ENCODE measurements around the gene SMYD3. TPM values are rescaled to one million over a fixed set of nuclear protein-coding genes. Genes with fewer than 3 reads are reported as not detected.

The SMYD3 gene
- total and polyA plus RNA-seq, 9 donors: 10.8 to 24.0 (median 13.7) TPM

DNA sequence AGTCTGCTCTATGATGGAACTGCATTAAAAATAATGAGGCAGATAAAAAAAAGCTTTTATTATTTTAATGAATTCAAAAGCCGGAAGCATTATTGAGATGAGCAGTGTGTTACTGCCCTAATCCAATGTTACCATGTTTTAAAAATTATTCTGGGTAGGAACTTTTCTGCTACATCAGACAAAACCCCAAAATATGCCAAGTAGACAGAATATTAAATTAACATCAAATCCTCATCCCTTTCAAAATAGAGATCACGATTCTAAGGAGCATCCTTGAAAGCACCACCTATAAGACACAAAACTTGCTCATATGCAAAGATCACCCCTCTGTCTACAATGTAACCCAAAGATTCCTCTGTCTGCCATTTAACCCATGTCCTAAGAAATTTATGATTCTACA lies 357.5 kb downstream of the SMYD3 start:
- no peak for DNase-seq
- Histone ChIP-seq H3K27ac (no peak overlapping the region), H3K36me3 (no peaks in the 10 kb centered on the region), H3K4me3 (no peak overlapping the region), H3K4me1 (ENCODE audit: insufficient read depth) (no peaks in the 10 kb centered on the region), H3K27me3 (no peaks in the 10 kb centered on the region), H3K9me3 (no peaks in the 10 kb centered on the region)
- intact Hi-C loops (cut with DNase I): no loop called here
- no peak for TF ChIP-seq POLR2A (IDR thresholded peaks at IDR 0.05)
- TF ChIP-seq EP300 (IDR thresholded peaks at IDR 0.05): no peak
- TF ChIP-seq, protein P1, sequence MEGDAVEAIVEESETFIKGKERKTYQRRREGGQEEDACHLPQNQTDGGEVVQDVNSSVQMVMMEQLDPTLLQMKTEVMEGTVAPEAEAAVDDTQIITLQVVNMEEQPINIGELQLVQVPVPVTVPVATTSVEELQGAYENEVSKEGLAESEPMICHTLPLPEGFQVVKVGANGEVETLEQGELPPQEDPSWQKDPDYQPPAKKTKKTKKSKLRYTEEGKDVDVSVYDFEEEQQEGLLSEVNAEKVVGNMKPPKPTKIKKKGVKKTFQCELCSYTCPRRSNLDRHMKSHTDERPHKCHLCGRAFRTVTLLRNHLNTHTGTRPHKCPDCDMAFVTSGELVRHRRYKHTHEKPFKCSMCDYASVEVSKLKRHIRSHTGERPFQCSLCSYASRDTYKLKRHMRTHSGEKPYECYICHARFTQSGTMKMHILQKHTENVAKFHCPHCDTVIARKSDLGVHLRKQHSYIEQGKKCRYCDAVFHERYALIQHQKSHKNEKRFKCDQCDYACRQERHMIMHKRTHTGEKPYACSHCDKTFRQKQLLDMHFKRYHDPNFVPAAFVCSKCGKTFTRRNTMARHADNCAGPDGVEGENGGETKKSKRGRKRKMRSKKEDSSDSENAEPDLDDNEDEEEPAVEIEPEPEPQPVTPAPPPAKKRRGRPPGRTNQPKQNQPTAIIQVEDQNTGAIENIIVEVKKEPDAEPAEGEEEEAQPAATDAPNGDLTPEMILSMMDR (IDR thresholded peaks at IDR 0.05): no peak
- WGBS, 3 donors: 92 to 97% (median 92%) methylated on average over 2 of the region's 2 CpGs

DNA sequence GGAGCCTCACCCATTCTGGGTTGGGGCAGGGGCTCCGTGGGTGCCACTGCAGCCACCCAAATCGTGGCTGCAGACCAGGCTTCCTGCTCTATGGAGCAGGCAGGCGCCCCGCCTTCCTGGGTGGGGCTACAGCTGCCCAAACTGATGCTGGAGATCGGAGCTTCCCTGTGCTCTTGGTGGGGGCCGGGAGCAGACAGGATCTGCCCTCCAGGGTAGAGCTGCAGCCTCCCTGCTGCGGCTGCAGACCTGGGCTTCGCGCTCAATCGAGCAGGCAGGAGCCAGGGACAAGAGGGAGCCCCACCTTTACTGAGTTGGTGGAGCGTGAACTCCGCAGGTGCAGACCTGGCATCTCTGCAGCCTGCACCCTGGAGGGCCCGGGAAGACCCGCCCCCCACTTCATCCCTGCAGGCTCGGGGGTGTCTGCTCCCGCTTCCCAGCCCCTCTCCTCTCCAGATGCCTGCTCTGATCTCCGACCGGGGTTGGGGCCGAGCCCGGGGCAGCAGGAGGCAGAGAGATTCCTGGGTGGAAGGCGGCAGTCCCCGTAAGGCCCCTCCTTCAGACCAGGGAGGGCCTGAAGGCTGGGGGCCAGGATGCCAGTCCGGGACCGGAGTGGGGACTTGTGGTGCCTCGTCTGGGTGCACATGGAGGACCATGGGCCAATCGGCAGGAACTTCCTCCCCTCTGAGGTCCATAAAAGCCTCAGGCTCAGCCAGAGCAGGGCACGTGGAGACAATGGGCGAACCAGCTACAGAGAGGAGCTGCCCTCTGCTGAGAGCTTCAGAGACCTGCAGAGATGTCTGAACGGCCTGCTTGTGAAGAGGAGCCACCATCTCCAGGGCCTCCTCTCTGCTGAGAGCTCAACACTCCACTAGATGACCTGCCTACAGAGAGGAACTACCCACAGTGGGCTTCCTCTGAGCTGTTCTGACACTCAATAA lies 359.3 kb downstream of the SMYD3 start:
- intact Hi-C loops (cut with DNase I): no loop called here
- H3K4me3 ChIP-seq: no peak overlapping the region
- H3K4me1 ChIP-seq (ENCODE audit: insufficient read depth): no peaks in the 10 kb centered on the region
- no peaks in the 10 kb centered on the region for H3K27me3 ChIP-seq
- no peak overlapping the region for H3K27ac ChIP-seq
- 95% methylated on average over 28 to 29 of the region's 29 CpGs for WGBS, 3 donors
- DNase-seq: no peak
- no peaks in the 10 kb centered on the region for H3K9me3 ChIP-seq
- no peaks in the 10 kb centered on the region for H3K36me3 ChIP-seq
- TF ChIP-seq EP300 (IDR thresholded peaks at IDR 0.05): no peak
- TF ChIP-seq, protein P1 (IDR thresholded peaks at IDR 0.05): no peak
- TF ChIP-seq POLR2A (IDR thresholded peaks at IDR 0.05): no peak

DNA sequence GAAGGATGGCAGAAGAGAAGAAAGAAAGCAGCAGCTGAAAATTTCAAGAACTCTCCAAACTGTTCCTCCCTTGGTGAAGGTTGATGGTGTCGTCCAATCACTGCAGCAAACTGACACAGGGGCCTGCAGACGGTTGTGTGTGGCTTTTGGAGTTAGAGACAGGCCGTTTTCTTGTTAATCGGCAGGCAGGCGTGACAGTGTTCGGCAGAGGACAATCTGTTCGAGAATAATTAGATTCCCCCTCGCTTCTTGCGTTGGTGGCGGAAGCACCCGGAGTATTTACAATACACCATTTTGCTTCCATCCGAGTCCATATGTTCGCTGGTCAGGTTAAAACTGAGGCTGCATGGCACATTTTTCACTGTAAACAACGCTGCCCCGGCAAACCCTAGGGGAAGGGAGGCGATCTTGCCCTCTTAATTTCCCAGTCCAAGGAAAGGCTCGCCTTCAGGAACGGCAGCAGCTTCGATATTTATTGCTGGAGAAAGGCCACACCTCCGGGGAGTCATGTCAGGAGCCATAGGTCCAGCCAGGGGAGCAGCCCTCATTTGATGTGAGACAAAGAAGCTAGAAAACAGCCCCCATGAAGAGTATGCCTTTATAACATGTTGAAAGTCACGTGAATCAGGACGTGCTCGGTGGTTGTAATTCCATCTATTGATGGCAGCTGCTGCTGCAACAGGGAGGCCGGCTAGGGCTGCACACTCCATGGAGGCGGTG lies 360.1 kb downstream of the SMYD3 start:
- intact Hi-C loops (cut with DNase I): no loop called here
- no peaks in the 10 kb centered on the region for H3K27me3 ChIP-seq
- H3K27ac ChIP-seq: no peak overlapping the region
- no peaks in the 10 kb centered on the region for H3K4me1 ChIP-seq (ENCODE audit: insufficient read depth)
- DNase-seq: no peak
- H3K9me3 ChIP-seq: no peaks in the 10 kb centered on the region
- 95 to 96% (median 95%) methylated on average over 25 of the region's 25 CpGs for WGBS, 3 donors
- no peak for TF ChIP-seq POLR2A (IDR thresholded peaks at IDR 0.05)
- no peak for TF ChIP-seq EP300 (IDR thresholded peaks at IDR 0.05)
- TF ChIP-seq, protein P1 (IDR thresholded peaks at IDR 0.05): no peak
- H3K36me3 ChIP-seq: no peaks in the 10 kb centered on the region
- no peak overlapping the region for H3K4me3 ChIP-seq

DNA sequence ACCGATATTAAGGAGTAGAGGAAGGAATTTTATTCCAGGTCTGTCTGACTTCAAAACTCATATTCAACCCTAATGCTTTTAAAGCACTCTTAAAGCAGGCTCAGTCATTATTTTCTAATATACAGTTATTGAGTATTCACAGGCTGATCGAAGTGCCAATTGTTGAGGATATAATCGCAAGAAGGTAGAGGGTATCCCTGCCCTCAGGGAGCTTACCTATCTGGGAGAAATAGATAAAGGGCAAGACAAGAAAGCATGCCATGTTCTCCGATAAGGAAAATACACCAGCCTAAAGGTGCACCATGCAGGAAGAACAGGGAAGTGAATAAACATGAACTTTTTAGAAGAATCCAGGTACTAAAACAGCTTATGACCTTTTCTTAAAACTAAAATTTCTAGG lies 361.2 kb downstream of the SMYD3 start:
- no peaks in the 10 kb centered on the region for H3K4me1 ChIP-seq (ENCODE audit: insufficient read depth)
- H3K9me3 ChIP-seq: no peaks in the 10 kb centered on the region
- no peak for DNase-seq
- TF ChIP-seq POLR2A (IDR thresholded peaks at IDR 0.05): no peak
- no peak for TF ChIP-seq EP300 (IDR thresholded peaks at IDR 0.05)
- TF ChIP-seq, protein P1 (IDR thresholded peaks at IDR 0.05): no peak
- H3K27ac ChIP-seq: no peak overlapping the region
- intact Hi-C loops (cut with DNase I): no loop called here
- no peaks in the 10 kb centered on the region for H3K36me3 ChIP-seq
- H3K27me3 ChIP-seq: no peaks in the 10 kb centered on the region
- WGBS, 3 donors: 92 to 94% (median 93%) methylated on average over 4 of the region's 4 CpGs
- no peak overlapping the region for H3K4me3 ChIP-seq
